Skeletal muscle satellite cell (primary cell): Measurements from ENCODE around the gene PCGF1. TPM values are rescaled to one million over a fixed set of nuclear protein-coding genes. Genes with fewer than 3 reads are reported as not detected.
A peak's percentile ranks its signal among the peaks of the same experiment; 100 is the strongest.

Source experiments
- H3K27me3 ChIP-seq: 2 replicates; pipeline ENCODE4 v1.7.0; 2013; ENCODE audit warnings: low read length; ENCODE audit not compliant: control insufficient read depth, insufficient read depth
- H3K36me3 ChIP-seq: 2 replicates; pipeline ENCODE4 v1.7.0; 2013; ENCODE audit warnings: mild to moderate bottlenecking, control low read depth, low read length; ENCODE audit not compliant: insufficient read depth
- H3K4me1 ChIP-seq: 2 replicates; pipeline ENCODE4 v1.7.0; 2013; ENCODE audit warnings: low read length; ENCODE audit not compliant: control insufficient read depth, insufficient read depth
- H3K4me2 ChIP-seq: 2 replicates; pipeline ENCODE4 v1.7.0; 2013; ENCODE audit warnings: mild to moderate bottlenecking, low read length
- H3K4me3 ChIP-seq: 2 replicates; pipeline ENCODE4 v1.7.0; 2013; ENCODE audit warnings: low read length
- H3K9ac ChIP-seq: 2 replicates; pipeline ENCODE4 v1.7.0; 2013; ENCODE audit warnings: mild to moderate bottlenecking, low read depth, low read length, moderate library complexity
- H3K9me3 ChIP-seq: replicated peaks from 2 replicates; pipeline ENCODE4 v1.7.0; 2013; ENCODE audit warnings: mild to moderate bottlenecking, control low read depth, low read length
- total RNA-seq: library from RNA; depleted of rRNA; stranded (reverse); fragments of >200 nt; gene quantifications from 2 replicates; pipeline ENCODE4 v1.2.3, GENCODE V29; 2012; rRNA removed

The PCGF1 gene
- 11.7 and 22.5 TPM in 2 replicates for total RNA-seq

GRCh38 chr2:74507145-74507925 lies at the start of gene PCGF1:
Gene PCGF1 (minus strand): TSS chr2:74507695. CDS start chr2:74507668, 27 bp downstream.
- H3K9ac ChIP-seq: peak within 1 kb of the TSS; percentile 99
- no peaks in the 10 kb centered on the region for H3K9me3 ChIP-seq
- H3K4me2 ChIP-seq: peak within 1 kb of the TSS; percentile 97
- H3K4me1 ChIP-seq: peaks cover 53% of the 10 kb centered on the region
- H3K4me3 ChIP-seq: peak within 1 kb of the TSS; percentile 98
- peaks cover 10% of the 10 kb centered on the region for H3K27me3 ChIP-seq
- H3K36me3 ChIP-seq: peaks cover 17% of the 10 kb centered on the region

- H3K9ac ChIP-seq: no peak overlapping the region
- no peaks in the 10 kb centered on the region for H3K27me3 ChIP-seq
- H3K36me3 ChIP-seq: peaks cover 15% of the 10 kb centered on the region
- no peak overlapping the region for H3K4me3 ChIP-seq
- H3K9me3 ChIP-seq: no peaks in the 10 kb centered on the region
- peaks cover 42% of the 10 kb centered on the region for H3K4me1 ChIP-seq
- no peak overlapping the region for H3K4me2 ChIP-seq
Observed at GRCh38 chr2:74556831-74557370, 49.4 kb upstream of the PCGF1 start.

- Histone ChIP-seq H3K27me3 (no peaks in the 10 kb centered on the region), H3K4me3 (peak overlapping the region; percentile 100), H3K4me1 (peaks cover 47% of the 10 kb centered on the region)
Observed at GRCh38 chr2:74556159-74556558, 48.7 kb upstream of the PCGF1 start.

GRCh38 chr2:74555610-74556103 lies 48.2 kb upstream of the PCGF1 start:
- H3K4me1 ChIP-seq: peaks cover 45% of the 10 kb centered on the region
- H3K4me2 ChIP-seq: peak overlapping the region; percentile 98
- H3K36me3 ChIP-seq: peaks cover 15% of the 10 kb centered on the region
- H3K27me3 ChIP-seq: no peaks in the 10 kb centered on the region
- no peaks in the 10 kb centered on the region for H3K9me3 ChIP-seq
- H3K4me3 ChIP-seq: peak overlapping the region; percentile 100
- peak overlapping the region; percentile 94 for H3K9ac ChIP-seq

More at GRCh38 chr2:74556159-74556558, 48.7 kb upstream of the PCGF1 start:
- Histone ChIP-seq H3K9me3 (no peaks in the 10 kb centered on the region), H3K4me2 (peak overlapping the region; percentile 98), H3K36me3 (peaks cover 15% of the 10 kb centered on the region), H3K9ac (no peak overlapping the region)

GRCh38 chr2:74554820-74555531 lies 47.5 kb upstream of the PCGF1 start:
- Histone ChIP-seq H3K4me2 (peak overlapping the region; percentile 98), H3K4me1 (peaks cover 41% of the 10 kb centered on the region), H3K36me3 (peaks cover 17% of the 10 kb centered on the region), H3K4me3 (peak overlapping the region; percentile 100), H3K9ac (peak overlapping the region; percentile 94), H3K27me3 (no peaks in the 10 kb centered on the region), H3K9me3 (no peaks in the 10 kb centered on the region)

- Histone ChIP-seq H3K4me1 (peaks cover 47% of the 10 kb centered on the region), H3K4me3 (peak within 1 kb of the TSS; percentile 100), H3K9me3 (no peaks in the 10 kb centered on the region), H3K27me3 (no peaks in the 10 kb centered on the region), H3K9ac (peak within 1 kb of the TSS; percentile 94), H3K4me2 (peak within 1 kb of the TSS; percentile 98), H3K36me3 (peaks cover 22% of the 10 kb centered on the region)
Observed at GRCh38 chr2:74553892-74554819, 46.7 kb upstream of the PCGF1 start, which contains the start of the genes DOK1 and LOXL3. Gene DOK1 (plus strand): TSS chr2:74554720. CDS start chr2:74554755, 35 bp downstream. Gene LOXL3 (minus strand): TSS chr2:74553942. CDS start chr2:74552634, 1,308 bp downstream.

- Histone ChIP-seq H3K4me1 (peaks cover 55% of the 10 kb centered on the region), H3K9me3 (no peaks in the 10 kb centered on the region), H3K4me3 (peak overlapping the region; percentile 100), H3K36me3 (peaks cover 22% of the 10 kb centered on the region), H3K9ac (peak overlapping the region; percentile 94), H3K27me3 (no peaks in the 10 kb centered on the region), H3K4me2 (peak overlapping the region; percentile 98)
Observed at GRCh38 chr2:74552914-74553811, 45.7 kb upstream of the PCGF1 start.

- peaks cover 56% of the 10 kb centered on the region for H3K4me1 ChIP-seq
- H3K27me3 ChIP-seq: no peaks in the 10 kb centered on the region
- peak overlapping the region; percentile 94 for H3K9ac ChIP-seq
- no peaks in the 10 kb centered on the region for H3K9me3 ChIP-seq
- H3K36me3 ChIP-seq: peaks cover 18% of the 10 kb centered on the region
- peak overlapping the region; percentile 100 for H3K4me3 ChIP-seq
- H3K4me2 ChIP-seq: peak overlapping the region; percentile 98
Observed at GRCh38 chr2:74551942-74552913, 44.7 kb upstream of the PCGF1 start.

- H3K27me3 ChIP-seq: no peaks in the 10 kb centered on the region
- H3K4me2 ChIP-seq: peak overlapping the region; percentile 98
- no peaks in the 10 kb centered on the region for H3K9me3 ChIP-seq
- no peak overlapping the region for H3K4me3 ChIP-seq
- H3K9ac ChIP-seq: no peak overlapping the region
- peaks cover 56% of the 10 kb centered on the region for H3K4me1 ChIP-seq
- H3K36me3 ChIP-seq: peaks cover 11% of the 10 kb centered on the region
Observed at GRCh38 chr2:74551530-74551929, 44.0 kb upstream of the PCGF1 start.
